Measurements from ENCODE around the gene ZNF581.

The ZNF581 gene

DNA sequence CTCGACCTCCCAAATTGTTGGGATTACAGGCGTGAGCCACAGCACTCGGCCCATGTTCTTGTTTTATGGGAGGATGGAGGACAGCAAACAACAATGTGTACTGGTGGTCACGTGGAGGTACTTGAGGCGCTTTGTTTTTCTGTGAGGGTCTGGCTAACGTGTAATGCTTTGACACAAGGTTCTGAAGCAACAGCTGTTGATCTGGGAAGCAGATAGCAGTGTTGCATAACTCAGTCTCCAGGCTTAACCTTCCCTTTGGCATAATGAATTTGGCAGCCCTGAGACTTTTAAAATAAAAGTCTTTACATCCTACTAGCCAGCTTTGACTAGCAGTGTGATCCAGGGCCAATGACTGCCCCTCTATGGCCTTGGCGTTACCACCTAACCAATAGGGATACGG, 9.6 kb upstream of the ZNF581 start:
- no peak for DNase-seq

- DNase-seq: no peak
Measured at GRCh38 chr19:55635334-55635717, 8.1 kb upstream of the ZNF581 start.

- DNase-seq: no peak
Measured at GRCh38 chr19:55635856-55636440, 7.5 kb upstream of the ZNF581 start.

DNA sequence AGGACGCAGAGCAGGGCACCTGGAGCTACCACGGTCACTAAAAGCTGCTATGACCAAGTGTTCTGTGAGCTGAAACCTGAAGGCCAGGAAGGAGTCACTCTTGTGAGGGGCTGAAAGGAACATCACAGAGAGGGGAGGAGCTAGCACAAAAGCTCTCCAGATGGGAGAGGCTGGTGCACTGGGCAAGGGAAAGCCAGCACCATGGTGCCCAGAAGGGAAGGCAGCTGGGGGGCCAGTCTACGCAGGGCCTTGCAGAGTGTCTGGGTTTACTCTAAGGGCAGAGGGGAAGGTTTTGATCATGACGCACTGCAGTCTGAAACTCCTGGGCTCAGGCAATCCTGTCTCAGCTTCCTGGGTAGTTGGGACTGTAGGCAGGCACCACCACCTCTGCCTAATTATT, 6.7 kb upstream of the ZNF581 start:
- no peak for DNase-seq

- DNase-seq: no peak
Measured at GRCh38 chr19:55637534-55637933, 5.9 kb upstream of the ZNF581 start.

DNA sequence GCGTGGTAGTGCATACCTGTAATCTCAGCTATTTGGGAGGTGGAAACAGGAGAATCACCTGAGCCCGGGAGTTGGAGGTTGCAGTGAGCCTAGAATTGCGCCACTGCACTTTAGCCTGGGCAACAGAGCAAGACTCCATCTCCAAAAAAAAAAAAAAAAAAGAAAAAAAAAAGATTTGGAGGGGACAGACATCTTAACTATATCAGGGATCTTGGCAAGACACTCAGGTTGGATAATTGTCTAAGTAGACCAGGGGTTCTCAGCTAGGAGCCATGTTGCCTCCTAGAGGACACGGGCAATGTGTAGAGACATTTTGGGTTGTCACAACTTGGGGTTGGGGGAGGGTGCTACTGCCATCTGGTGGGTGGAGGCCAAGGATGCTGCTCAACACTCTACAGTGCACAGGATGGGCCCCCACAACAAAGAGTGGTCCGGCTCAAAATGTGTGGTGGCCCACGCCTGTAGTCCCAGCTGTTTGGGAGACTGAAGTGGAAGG, 4.5 kb upstream of the ZNF581 start:
- DNase-seq: no peak

DNA sequence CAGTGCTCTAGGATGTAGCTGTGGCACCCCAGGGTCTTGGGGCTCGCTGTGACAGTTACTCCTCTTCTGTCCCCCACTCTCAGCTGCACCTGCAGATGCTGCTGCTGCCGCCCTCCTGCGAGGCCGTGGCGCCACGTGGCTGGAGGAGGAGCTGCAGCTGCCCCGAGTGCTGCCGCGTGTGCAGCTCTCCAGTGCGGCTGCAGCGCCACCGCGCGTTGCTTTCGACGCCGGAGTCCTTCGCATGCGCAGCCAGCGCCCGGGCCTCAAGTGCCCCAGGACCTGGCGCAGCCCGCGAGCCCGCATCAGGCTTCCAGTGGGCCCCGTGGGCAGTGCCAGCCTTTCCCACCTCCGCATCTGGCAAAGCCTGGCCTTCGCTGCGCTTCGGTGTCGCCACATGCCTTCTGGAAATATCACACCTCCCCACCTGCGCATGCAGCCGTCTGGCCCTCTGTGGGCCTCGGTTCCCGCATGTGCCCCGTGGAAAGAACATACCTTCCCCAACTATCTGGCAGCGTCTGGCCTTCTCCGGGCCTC, 3.3 kb upstream of the ZNF581 start:
- DNase-seq: peak; percentile 53

- peak; percentile 55 for DNase-seq
Measured at GRCh38 chr19:55640577-55641425, 2.6 kb upstream of the ZNF581 start, which contains the start of gene ZNF580. Gene ZNF580, plus strand, starts transcription at chr19:55641002. Its CDS starts 1,507 bp downstream, at chr19:55642509.

DNA sequence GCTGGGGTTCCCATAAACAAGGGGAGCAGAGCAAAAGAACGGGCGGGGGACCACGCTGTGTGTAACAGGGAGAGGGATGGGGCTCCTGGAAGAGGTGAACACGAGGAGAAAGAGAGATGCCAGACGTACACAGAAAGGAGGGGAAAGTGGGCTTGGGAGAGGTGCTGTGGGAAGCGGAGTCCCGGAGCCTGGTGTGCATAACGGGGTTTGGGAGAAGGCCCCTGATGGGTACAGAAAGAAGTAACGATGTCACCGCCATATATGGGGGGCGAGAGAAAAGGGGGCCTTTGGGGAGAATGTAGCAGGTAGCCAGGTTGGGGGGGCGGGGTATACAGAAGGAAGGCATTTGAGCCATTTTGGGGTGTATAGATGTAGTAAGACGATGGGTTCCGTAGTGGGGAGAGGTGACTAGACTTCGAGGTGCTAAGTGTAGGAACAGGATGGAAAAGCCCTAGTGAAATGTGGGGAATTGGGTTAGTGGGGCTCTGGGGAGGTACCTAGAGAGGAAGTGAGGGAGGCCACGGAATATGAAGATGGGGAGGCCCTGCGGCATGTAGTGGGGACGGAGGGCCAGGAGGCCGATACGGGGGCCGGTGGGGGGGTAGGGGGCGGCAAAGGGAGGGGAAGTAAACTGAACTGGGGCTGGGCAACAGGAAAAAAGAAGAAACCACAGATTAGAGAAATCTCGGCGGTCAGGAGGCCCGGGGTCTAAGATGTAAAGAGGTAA, 1.9 kb upstream of the ZNF581 start:
- DNase-seq: no peak

GRCh38 chr19:55642153-55643002, 1.1 kb upstream of the ZNF581 start:
- DNase-seq: no peak

- no peak for DNase-seq
Measured at GRCh38 chr19:55643887-55644176, 383 bp downstream of the ZNF581 start.

GRCh38 chr19:55644191-55644833, 863 bp downstream of the ZNF581 start:
- DNase-seq: no peak

GRCh38 chr19:55644842-55645511, 1.5 kb downstream of the ZNF581 start:
- DNase-seq: no peak

DNA sequence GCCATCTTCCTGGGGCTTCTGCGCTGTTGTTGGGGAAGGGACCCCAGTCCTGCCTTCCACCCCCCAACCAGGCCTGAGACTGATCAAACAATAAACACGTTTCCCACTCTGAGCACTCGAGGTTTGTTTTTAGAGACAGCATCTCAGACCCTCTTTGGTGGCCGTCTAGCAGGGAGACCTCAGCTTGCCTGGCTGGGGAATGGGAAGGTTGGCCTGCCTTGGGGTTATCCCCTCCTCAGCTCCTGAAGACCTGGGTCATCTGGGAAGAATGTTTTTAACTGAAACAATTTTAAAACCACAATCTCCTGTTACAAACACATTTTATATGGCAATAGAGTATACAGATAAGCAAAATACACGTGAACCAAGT, 2.0 kb downstream of the ZNF581 start:
- DNase-seq: no peak

DNA sequence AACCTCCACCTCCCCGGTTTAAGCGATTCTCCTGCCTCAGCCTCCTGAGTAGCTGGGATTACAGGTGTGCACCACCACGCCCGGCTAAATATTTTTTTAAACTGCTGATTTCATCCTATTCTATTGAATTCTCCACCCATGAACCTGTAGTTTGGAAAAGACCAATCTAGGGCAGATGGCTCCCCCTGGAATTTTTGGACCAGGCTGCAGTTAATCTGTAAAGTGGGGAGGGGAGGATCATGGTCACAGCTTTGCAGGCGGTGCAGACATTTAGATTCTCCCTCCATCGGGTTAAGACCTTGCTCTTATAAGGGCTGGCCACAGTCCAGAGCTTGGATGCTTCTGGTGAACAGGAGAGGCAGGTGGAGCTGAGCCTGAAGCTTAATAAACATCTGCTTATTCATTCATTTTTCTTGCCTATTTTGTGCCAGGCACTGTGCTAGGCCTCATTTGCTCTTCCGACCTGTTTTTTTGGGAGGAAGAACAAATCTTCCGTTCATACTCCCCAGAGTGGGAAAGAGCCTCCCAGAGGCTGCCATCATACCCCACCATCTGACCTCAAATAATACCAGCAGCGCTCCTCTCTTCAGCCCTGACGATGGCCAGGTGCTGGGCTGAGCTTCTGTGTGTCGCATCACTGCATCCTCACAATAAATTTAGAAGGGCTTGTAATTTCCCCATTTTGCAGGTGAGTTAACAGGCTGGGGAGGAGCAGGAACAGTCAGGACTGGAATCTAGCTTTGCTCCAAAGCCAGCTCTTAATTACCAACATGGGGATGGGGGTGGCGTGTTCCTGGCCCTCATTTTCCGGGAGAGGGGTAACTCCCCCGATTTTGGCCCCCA, 3.7 kb downstream of the ZNF581 start:
- DNase-seq: no peak

DNA sequence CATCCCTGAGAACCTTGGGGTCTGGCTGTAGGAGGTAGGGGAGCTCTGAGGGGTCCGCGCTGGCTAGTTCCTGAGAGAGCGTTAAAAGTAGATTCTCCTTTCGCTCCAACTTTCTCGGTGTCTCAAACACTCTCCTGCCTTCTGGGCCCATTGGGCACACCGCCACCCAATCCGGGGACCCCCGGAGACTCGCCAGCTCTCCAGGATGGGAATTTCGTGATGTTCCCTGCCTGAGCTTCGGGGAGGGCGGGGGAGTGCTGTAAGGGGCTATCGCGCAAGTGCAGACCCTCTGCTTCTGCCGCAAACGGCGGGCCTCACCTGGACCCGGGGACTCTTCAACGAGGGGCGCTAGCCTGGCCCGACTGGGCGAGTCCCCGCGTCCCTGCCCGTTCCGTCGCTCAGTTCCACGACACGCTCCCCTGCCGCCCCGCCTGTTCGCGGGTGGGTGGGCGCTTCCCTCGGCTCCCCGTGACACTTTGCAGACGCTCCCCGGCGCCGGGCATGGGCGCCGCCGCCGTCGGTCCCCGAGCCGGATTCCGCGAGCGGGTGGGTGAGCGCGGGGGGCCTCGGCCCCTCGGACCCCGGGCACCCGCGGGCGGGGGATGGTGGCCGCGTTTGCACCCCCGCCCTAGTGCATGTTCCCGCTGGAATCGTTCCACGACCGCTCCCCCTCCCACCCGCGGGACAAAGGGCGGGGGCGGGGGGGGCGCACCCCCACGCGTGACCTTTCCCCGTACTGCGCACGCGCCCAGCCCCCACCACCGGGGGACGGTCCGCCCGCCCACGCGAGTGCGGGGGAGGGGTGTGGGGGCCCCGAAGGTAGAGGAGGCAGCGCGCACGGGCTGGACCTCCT, 4.5 kb downstream of the ZNF581 start, which contains the start of gene CCDC106:
TSS of gene CCDC106 (plus strand) at position 481 of the 853 bp plus-strand sequence. CDS start 835 bp downstream, outside the sequence.
- DNase-seq: peak; percentile 81

DNA sequence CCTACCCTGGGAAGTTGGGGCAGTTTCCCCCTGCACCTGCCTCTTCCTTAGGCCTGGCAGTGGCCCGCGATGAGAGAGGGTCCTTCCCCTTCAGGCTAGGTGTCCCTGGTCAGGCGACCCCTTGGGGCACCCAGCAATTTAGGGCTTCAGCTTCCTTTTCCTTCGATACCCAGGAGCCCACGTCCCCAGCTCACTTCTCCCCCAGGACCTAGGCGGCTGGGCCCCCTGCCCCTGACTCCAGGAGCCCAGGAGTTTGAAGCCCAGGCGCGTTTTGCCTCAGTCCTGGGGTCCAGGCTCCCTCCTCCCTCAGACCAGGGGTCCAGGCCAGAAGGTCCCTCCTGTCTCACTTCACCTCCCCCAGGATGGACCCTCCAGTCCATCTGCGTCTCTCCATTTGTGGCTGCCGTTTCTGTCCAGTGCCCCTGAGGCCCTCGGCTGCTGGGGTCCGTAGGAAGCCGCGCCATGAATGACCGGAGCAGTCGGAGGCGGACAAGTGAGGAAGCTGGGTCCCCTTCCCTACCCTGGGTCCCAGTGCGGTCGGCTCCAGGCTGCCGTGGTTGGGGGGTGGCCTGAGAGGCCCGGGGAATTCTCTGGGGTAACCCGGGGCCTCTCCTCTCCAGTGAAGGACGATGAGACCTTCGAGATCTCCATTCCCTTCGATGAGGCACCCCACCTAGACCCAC, 5.3 kb downstream of the ZNF581 start:
- DNase-seq: no peak

GRCh38 chr19:55649268-55650125, 6.0 kb downstream of the ZNF581 start:
- DNase-seq: no peak

Measured in NCI-H446 treated with DMSO at 0.1 percent for 48 hours (cell line).